VCaP (cell line): ENCODE data around the gene SNAPC3.

Source experiments
- H3K27ac ChIP-seq: fragments of 450-650 bp; 2 replicates; pipeline ENCODE4 v1.5.1; 2017
- TF ChIP-seq, protein P1 (sequence below): fragments of 450-650 bp; conservative IDR thresholded peaks from 2 replicates; pipeline ENCODE4 v1.5.1; 2017; ENCODE audit warnings: mild to moderate bottlenecking, moderate library complexity

The SNAPC3 gene

GRCh38 chr9:15386465-15386864, 36.2 kb upstream of the SNAPC3 start:
- H3K27ac ChIP-seq, result no peak overlapping the region
- TF ChIP-seq, protein P1, sequence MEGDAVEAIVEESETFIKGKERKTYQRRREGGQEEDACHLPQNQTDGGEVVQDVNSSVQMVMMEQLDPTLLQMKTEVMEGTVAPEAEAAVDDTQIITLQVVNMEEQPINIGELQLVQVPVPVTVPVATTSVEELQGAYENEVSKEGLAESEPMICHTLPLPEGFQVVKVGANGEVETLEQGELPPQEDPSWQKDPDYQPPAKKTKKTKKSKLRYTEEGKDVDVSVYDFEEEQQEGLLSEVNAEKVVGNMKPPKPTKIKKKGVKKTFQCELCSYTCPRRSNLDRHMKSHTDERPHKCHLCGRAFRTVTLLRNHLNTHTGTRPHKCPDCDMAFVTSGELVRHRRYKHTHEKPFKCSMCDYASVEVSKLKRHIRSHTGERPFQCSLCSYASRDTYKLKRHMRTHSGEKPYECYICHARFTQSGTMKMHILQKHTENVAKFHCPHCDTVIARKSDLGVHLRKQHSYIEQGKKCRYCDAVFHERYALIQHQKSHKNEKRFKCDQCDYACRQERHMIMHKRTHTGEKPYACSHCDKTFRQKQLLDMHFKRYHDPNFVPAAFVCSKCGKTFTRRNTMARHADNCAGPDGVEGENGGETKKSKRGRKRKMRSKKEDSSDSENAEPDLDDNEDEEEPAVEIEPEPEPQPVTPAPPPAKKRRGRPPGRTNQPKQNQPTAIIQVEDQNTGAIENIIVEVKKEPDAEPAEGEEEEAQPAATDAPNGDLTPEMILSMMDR, result no peak

DNA sequence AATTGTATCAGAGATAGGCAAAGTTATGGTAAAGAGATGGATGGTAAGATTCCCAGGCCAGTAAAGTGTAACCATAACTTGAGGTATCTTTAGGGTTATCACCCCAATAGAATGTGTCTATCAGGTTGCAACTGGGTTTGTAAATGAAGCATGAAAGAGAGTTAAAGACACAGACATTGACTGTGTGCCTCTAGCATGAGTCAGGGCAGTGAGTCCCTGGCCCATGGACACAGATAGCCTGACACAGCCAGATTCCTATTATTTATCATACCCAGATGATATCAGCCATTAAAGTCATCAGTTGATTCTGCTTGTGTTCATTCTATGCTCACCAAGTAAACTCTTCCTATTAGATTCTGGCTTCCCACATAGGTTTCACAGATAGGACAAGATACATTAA, 33.5 kb upstream of the SNAPC3 start:
- TF ChIP-seq, protein P1, result no peak

GRCh38 chr9:15389631-15390030, 33.0 kb upstream of the SNAPC3 start:
- H3K27ac ChIP-seq, result no peak overlapping the region
- TF ChIP-seq, protein P1, result no peak

More for the DNA sequence above, 33.5 kb upstream of the SNAPC3 start:
- no peak overlapping the region for H3K27ac ChIP-seq

DNA sequence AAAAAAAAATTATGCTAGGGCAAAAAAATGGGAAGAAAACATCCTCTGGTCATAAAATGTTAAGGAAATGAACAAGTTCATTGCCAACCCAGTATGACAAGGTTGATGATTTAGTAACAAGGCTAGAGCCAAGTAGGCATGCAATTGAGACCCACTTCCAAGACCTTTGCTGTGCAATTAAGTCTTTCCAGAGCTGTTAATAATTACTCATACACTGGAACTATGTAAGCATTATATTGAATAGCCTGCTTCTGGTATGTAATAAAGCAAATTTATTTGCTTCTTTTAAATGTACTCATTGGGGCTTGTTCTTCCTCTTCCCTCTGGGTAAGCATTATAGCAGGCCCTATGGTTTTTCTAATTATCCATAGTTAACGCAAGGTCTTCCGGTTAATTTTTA, 32.5 kb upstream of the SNAPC3 start:
- TF ChIP-seq, protein P1, result no peak
- no peak overlapping the region; the same call in 1 of the 2 replicates for H3K27ac ChIP-seq

GRCh38 chr9:15392363-15392762, 30.3 kb upstream of the SNAPC3 start:
- no peak overlapping the region for H3K27ac ChIP-seq
- TF ChIP-seq, protein P1, result no peak

GRCh38 chr9:15400281-15400941, 22.3 kb upstream of the SNAPC3 start:
- no peak overlapping the region for H3K27ac ChIP-seq
- TF ChIP-seq, protein P1, result no peak

DNA sequence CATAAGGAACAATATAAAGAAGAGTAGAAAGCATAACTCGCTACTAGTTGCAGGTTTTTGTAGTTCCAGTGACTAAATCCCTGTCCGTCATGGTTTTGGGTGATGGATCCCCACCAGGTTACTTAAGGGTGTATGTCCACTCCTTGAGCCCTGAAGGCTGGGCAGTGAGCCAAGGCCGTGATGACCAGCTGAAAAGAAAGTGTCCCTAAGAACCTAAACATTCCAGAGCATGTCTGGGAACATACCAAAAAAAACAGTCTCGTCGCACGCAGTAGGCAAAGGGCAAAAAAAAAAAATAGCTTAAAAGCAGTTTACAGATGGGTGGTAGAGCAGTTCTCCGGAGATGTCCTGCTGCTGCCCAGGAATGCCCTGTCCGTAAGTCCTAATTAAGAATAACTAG, 21.4 kb upstream of the SNAPC3 start:
- TF ChIP-seq, protein P1, result no peak
- H3K27ac ChIP-seq, result no peak overlapping the region
